Spleen (tissue), 7 donors: ENCODE results near the gene CATSPERB.

Source experiments
- POLR2A ChIP-seq, 3 donors: fragments of 450-650 bp; IDR thresholded peaks; one replicate each; pipeline ENCODE4 v1.5.1; 2017; ENCODE audit warnings: antibody characterized with exemption in 3 of 3, mild to moderate bottlenecking in 1 of 3
- POLR2AphosphoS5 ChIP-seq, 3 donors: sonication (generic); formaldehyde crosslinking; IDR thresholded peaks; one replicate each; pipeline ENCODE4 v1.5.1; 2017; ENCODE audit warnings: antibody characterized with exemption in 3 of 3
- TF ChIP-seq, protein P1 (sequence below), 11 experiments: fragments of 200-600 bp in 7 of 11; fragments of 450-650 bp in 4 of 11; sonication (generic) in 4 of 11; IDR thresholded peaks in 8 of 11; conservative IDR thresholded peaks in 3 of 11; 1 replicate in 7 of 11; 2 replicates in 4 of 11; pipeline versions ENCODE4 v1.4.0 to v1.8.0; 2016 to 2021; ENCODE audit warnings: antibody characterized with exemption in 11 of 11, inconsistent platforms in 4 of 11, mild to moderate bottlenecking in 1 of 11
- donor health status: DM: no; HTN: no; CAD: no; lungs with moderate emphysema.
- donor health status: DM: no; HTN: no; CAD: no.
- donor health status: DM: no; HTN: no; CAD: no.

DNA sequence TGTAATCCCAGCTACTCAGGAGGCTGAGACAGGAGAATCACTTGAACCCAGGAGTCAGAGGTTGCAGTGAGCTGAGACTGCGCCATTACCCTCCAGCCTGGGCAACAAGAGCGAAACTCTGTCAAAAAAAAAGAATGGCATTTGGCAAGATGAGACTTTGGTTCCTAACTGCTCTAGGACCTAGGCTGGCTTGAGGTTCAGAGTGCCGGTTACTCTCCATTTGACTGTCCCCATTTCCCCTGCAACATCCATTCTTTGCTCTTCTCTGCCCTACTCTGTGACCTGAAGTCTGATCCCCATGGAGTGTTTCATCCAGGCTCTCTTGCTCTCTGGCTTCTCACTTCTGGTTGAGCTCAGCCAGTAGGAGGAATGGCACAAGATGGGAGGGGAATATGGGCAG lies 195.6 kb downstream of the CATSPERB start:
- TF ChIP-seq, protein P1, sequence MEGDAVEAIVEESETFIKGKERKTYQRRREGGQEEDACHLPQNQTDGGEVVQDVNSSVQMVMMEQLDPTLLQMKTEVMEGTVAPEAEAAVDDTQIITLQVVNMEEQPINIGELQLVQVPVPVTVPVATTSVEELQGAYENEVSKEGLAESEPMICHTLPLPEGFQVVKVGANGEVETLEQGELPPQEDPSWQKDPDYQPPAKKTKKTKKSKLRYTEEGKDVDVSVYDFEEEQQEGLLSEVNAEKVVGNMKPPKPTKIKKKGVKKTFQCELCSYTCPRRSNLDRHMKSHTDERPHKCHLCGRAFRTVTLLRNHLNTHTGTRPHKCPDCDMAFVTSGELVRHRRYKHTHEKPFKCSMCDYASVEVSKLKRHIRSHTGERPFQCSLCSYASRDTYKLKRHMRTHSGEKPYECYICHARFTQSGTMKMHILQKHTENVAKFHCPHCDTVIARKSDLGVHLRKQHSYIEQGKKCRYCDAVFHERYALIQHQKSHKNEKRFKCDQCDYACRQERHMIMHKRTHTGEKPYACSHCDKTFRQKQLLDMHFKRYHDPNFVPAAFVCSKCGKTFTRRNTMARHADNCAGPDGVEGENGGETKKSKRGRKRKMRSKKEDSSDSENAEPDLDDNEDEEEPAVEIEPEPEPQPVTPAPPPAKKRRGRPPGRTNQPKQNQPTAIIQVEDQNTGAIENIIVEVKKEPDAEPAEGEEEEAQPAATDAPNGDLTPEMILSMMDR (IDR thresholded peaks at IDR 0.05 in 8 of 11, conservative IDR thresholded peaks at IDR 0.05 in 3 of 11): no peak
- no peak for TF ChIP-seq POLR2AphosphoS5 (IDR thresholded peaks at IDR 0.05)
- TF ChIP-seq POLR2A (IDR thresholded peaks at IDR 0.05): no peak
